GM23338 (cell line): ENCODE measurements around the gene POLD4. TPM values are rescaled to one million over a fixed set of nuclear protein-coding genes. Genes with fewer than 3 reads are reported as not detected.

Experiments used
- ATAC-seq: fragments of 200-7000 bp; cut with Tn5 transposase; 3 replicates; pipeline ENCODE4 v1.9.1; 2020
- DNase-seq: peaks from one replicate; pipeline ENCODE4 v3.0.0-alpha.2; 2015; ENCODE audit warnings: low spot score
- H2AFZ ChIP-seq: fragments of 200-600 bp; sonication (generic); 2 replicates; pipeline ENCODE4 v1.8.0; 2016; ENCODE audit warnings: antibody characterized with exemption, mild to moderate bottlenecking, moderate library complexity
- H3F3A ChIP-seq: fragments of 200-600 bp; sonication (generic); replicated peaks from 2 replicates; pipeline ENCODE4 v1.8.0; 2017; ENCODE audit warnings: antibody characterized with exemption, mixed run types, low read depth
- H3K27ac ChIP-seq: fragments of 200-600 bp; sonication (generic); 2 replicates; pipeline ENCODE4 v1.6.1; 2016; ENCODE audit warnings: low read depth
- H3K27me3 ChIP-seq: fragments of 200-600 bp; sonication (generic); 2 replicates; pipeline ENCODE4 v1.8.0; 2016; ENCODE audit warnings: mild to moderate bottlenecking, mixed run types, moderate library complexity; ENCODE audit not compliant: insufficient read depth
- H3K36me3 ChIP-seq: fragments of 200-600 bp; sonication (generic); 2 replicates; pipeline ENCODE4 v1.8.0; 2016; ENCODE audit warnings: mild to moderate bottlenecking; ENCODE audit not compliant: insufficient read depth
- H3K4me1 ChIP-seq: fragments of 200-600 bp; sonication (generic); 2 replicates; pipeline ENCODE4 v1.8.0; 2016; ENCODE audit warnings: mild to moderate bottlenecking, moderate library complexity; ENCODE audit not compliant: insufficient read depth
- H3K4me2 ChIP-seq: fragments of 200-600 bp; sonication (generic); 2 replicates; pipeline ENCODE4 v1.7.1; 2017; ENCODE audit warnings: mixed run types
- H3K4me3 ChIP-seq: fragments of 200-600 bp; sonication (generic); 2 replicates; pipeline ENCODE4 v1.6.1; 2016; ENCODE audit warnings: mixed run types
- H3K79me2 ChIP-seq: fragments of 200-600 bp; sonication (generic); replicated peaks from 2 replicates; pipeline ENCODE4 v1.8.0; 2017; ENCODE audit warnings: mild to moderate bottlenecking; ENCODE audit not compliant: insufficient read depth
- H3K9me2 ChIP-seq: fragments of 200-600 bp; sonication (generic); 2 replicates; pipeline ENCODE4 v1.8.0; 2017; ENCODE audit not compliant: insufficient read depth
- H4K20me1 ChIP-seq: fragments of 200-600 bp; sonication (generic); replicated peaks from 2 replicates; pipeline ENCODE4 v1.8.0; 2017; ENCODE audit warnings: mild to moderate bottlenecking; ENCODE audit not compliant: insufficient read depth
- H3K27ac Mint-ChIP-seq: 2 replicates; pipeline ENCODE4 v1.8.0; 2020; ENCODE audit warnings: inconsistent platforms, mild to moderate bottlenecking, moderate library complexity, mixed read lengths
- H3K27me3 Mint-ChIP-seq: 3 replicates; pipeline ENCODE4 v1.8.0; 2022; ENCODE audit warnings: low read depth, mild to moderate bottlenecking, moderate library complexity, mixed read lengths, inconsistent platforms; ENCODE audit not compliant: insufficient read depth, poor library complexity
- H3K36me3 Mint-ChIP-seq: 3 replicates; pipeline ENCODE4 v1.8.0; 2021; ENCODE audit warnings: low read depth, mild to moderate bottlenecking, inconsistent platforms, moderate library complexity, mixed read lengths
- H3K4me1 Mint-ChIP-seq: 3 replicates; pipeline ENCODE4 v1.8.0; 2020; ENCODE audit warnings: mild to moderate bottlenecking, inconsistent platforms, mixed read lengths
- H3K4me3 Mint-ChIP-seq: 3 replicates; pipeline ENCODE4 v1.8.0; 2021; ENCODE audit warnings: moderate library complexity, mild to moderate bottlenecking, inconsistent platforms, mixed read lengths
- H3K9me3 Mint-ChIP-seq: 3 replicates; pipeline ENCODE4 v1.8.0; 2020; ENCODE audit warnings: moderate library complexity, mild to moderate bottlenecking, inconsistent platforms, mixed read lengths
- CREB1 ChIP-seq: fragments of 250-450 bp; sonication (Bioruptor Pico); IDR thresholded peaks from 2 replicates; pipeline ENCODE4 v1.5.0; 2020; ENCODE audit warnings: low read depth, mild to moderate bottlenecking, moderate library complexity
- CTCF ChIP-seq, 2 experiments: fragments of 200-600 bp in 1 of 2; sonication (generic) in 1 of 2; conservative IDR thresholded peaks; 2 replicates each; pipeline versions ENCODE4 v1.5.1 to v1.6.1; 2016 to 2017; ENCODE audit warnings: antibody characterized with exemption in 2 of 2, low read depth in 2 of 2, mild to moderate bottlenecking in 2 of 2, moderate library complexity in 1 of 2
- ETS1 ChIP-seq: IDR thresholded peaks from 2 replicates; pipeline ENCODE4 v1.6.1; 2016; ENCODE audit warnings: antibody characterized with exemption
- EZH2 ChIP-seq: fragments of 200-600 bp; sonication (generic); IDR thresholded peaks from one replicate; pipeline ENCODE4 v1.8.0; 2017; ENCODE audit warnings: antibody characterized with exemption, mild to moderate bottlenecking, low read depth; ENCODE audit not compliant: unreplicated experiment
- EZH2phosphoT487 ChIP-seq: fragments of 200-600 bp; sonication (generic); IDR thresholded peaks from one replicate; pipeline ENCODE4 v1.8.1; 2018; ENCODE audit warnings: antibody characterized with exemption; ENCODE audit not compliant: unreplicated experiment
- JUNB ChIP-seq: IDR thresholded peaks from one replicate; pipeline ENCODE4 v1.6.1; 2016; ENCODE audit warnings: antibody characterized with exemption; ENCODE audit not compliant: unreplicated experiment
- POLR2AphosphoS5 ChIP-seq: IDR thresholded peaks from 2 replicates; pipeline ENCODE4 v1.6.1; 2016; ENCODE audit warnings: antibody characterized with exemption, low read depth
- REST ChIP-seq: IDR thresholded peaks from one replicate; pipeline ENCODE4 v1.6.1; 2018; ENCODE audit warnings: antibody characterized with exemption; ENCODE audit not compliant: unreplicated experiment
- STAT1 ChIP-seq: IDR thresholded peaks from one replicate; pipeline ENCODE4 v1.6.1; 2016; ENCODE audit warnings: antibody characterized with exemption; ENCODE audit not compliant: unreplicated experiment
- ZNF114 ChIP-seq: fragments of 250-450 bp; sonication (Bioruptor Pico); IDR thresholded peaks from 2 replicates; pipeline ENCODE4 v1.5.0; 2020; ENCODE audit warnings: mild to moderate bottlenecking, moderate library complexity
- ZNF462 ChIP-seq: fragments of 250-450 bp; sonication (Bioruptor Pico); IDR thresholded peaks from 2 replicates; pipeline ENCODE4 v1.5.0; 2020; ENCODE audit warnings: mild to moderate bottlenecking, moderate library complexity
- polyA plus RNA-seq: library from polyadenylated mRNA; unstranded; fragments of >200 nt; fragmentation: Nextera tagmentation; extraction: Ambion mirVana; gene quantifications from 2 replicates; pipeline ENCODE4 v1.2.1, GENCODE V29; 2016
- total RNA-seq: library from RNA; depleted of rRNA; stranded (reverse); fragments of >200 nt; shearing (Covaris generic); gene quantifications from 2 replicates; pipeline ENCODE4 v1.2.3, GENCODE V29; 2014

Gene POLD4
- total and polyA plus RNA-seq, 2 experiments from 2014 or later, result 16.2 to 23.0 TPM

GRCh38 chr11:67401495-67402191, 48.3 kb upstream of the POLD4 start, which contains the start of gene PPP1CA:
TSS of gene PPP1CA (minus strand) at chr11:67401858. CDS start at chr11:67401782, 76 bp downstream.
- peaks cover 25% of the 10 kb centered on the region for H3K4me1 Mint-ChIP-seq
- Histone ChIP-seq H3K27ac (peak within 1 kb of the TSS; percentile 91), H3K36me3 (no peaks in the 10 kb centered on the region), H3K4me3 (peak within 1 kb of the TSS; percentile 88), H3K4me2 (peak within 1 kb of the TSS; percentile 91), H3K27me3 (no peaks in the 10 kb centered on the region), H3K9me2 (no peaks in the 10 kb centered on the region), H2AFZ (peak within 1 kb of the TSS; percentile 82), H3K79me2 (peaks cover 16% of the 10 kb centered on the region), H4K20me1 (peaks cover 8% of the 10 kb centered on the region; the same call in 1 of the 2 replicates), H3K4me1 (peaks cover 18% of the 10 kb centered on the region), H3F3A (0 out of 2 replicates have a peak, but pooled peaks cover 4% of the 10 kb centered on the region)
- no peaks in the 10 kb centered on the region for H3K9me3 Mint-ChIP-seq
- ATAC-seq (peak; percentile 84), DNase-seq (peak; percentile 92)
- peaks cover 33% of the 10 kb centered on the region for H3K36me3 Mint-ChIP-seq
- peaks cover 12% of the 10 kb centered on the region for H3K27me3 Mint-ChIP-seq
- TF ChIP-seq ZNF462 (no peak), EZH2phosphoT487 (no peak), CTCF (conservative IDR thresholded peaks at IDR 0.05; ENCODE audit: low read depth in 2 of 2) (peak in 1 of 2 experiments; percentile 43; a peak in 2 of 4 replicates), ZNF114 (no peak), STAT1 (no peak), JUNB (no peak), REST (no peak), CREB1 (CRISPR knock-in tag) (no peak), EZH2 (no peak), POLR2AphosphoS5 (peak; percentile 81), ETS1 (no peak)
- peak within 1 kb of the TSS; percentile 76 for H3K4me3 Mint-ChIP-seq
- H3K27ac Mint-ChIP-seq, result 0 out of 2 replicates have a peak within 1 kb of the TSS, but pooled peaks have one; percentile 45
